GM12873 (cell line): ENCODE results near the gene MTAP.

ENCODE experiments used
- CTCF ChIP-seq: IDR thresholded peaks from 2 replicates; pipeline ENCODE4 v1.5.1; 2012; ENCODE audit warnings: low read depth, mild to moderate bottlenecking, moderate library complexity, low read length, control low read depth; ENCODE audit not compliant: insufficient read depth; ENCODE audit errors: missing control alignments

MTAP gene

GRCh38 chr9:21936161-21936560 is 133.7 kb downstream of the MTAP start:
- no peak for TF ChIP-seq CTCF

GRCh38 chr9:21941337-21941995 is 139.0 kb downstream of the MTAP start:
- no peak for TF ChIP-seq CTCF

GRCh38 chr9:21943464-21943863 is 141.0 kb downstream of the MTAP start:
- no peak for TF ChIP-seq CTCF

- no peak for TF ChIP-seq CTCF
Observed at GRCh38 chr9:21945606-21946005, 143.2 kb downstream of the MTAP start.

GRCh38 chr9:21958833-21959232 is 156.4 kb downstream of the MTAP start:
- no peak for TF ChIP-seq CTCF

GRCh38 chr9:21961569-21961968 is 159.1 kb downstream of the MTAP start:
- no peak for TF ChIP-seq CTCF

GRCh38 chr9:21964925-21965385 is 162.5 kb downstream of the MTAP start:
- no peak for TF ChIP-seq CTCF
